Sigmoid colon (tissue), 3 donors: Measurements from ENCODE around the gene GBP5.

ENCODE experiments used
- POLR2A ChIP-seq, 2 donors: fragments of 450-650 bp; IDR thresholded peaks; one replicate each; pipeline ENCODE4 v1.6.1; 2016; ENCODE audit warnings: antibody characterized with exemption in 2 of 2, mild to moderate bottlenecking in 2 of 2, moderate library complexity in 2 of 2
- TF ChIP-seq, protein P1 (sequence below), 4 experiments: fragments of 450-650 bp in 3 of 4; fragments of 200-600 bp in 1 of 4; IDR thresholded peaks; one replicate each; pipeline ENCODE4 v1.5.1; 2016 to 2019; ENCODE audit warnings: antibody characterized with exemption in 4 of 4, mild to moderate bottlenecking in 3 of 4, moderate library complexity in 2 of 4

DNA sequence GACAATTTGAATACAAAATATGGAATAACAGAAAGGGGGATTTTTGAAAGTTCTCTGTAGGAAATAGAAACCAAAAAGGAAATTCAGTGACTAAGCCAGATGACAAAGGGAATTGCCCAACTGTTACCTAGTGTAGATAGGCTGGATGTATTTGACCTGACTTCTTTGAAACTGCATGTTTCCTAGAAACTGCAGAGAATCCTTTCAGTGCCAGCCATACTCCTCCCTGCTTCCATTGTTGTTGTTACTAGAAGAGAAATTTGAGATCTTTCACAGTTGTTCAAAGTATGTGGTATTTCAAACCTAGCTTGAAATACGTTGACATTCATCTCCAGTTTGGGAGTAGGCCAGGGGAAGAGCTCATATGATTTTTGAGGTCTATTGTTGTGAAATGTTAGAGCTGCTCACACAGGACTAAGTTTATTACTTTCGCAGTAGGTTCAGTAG, 1.8 kb upstream of the GBP5 start:
- no peak for TF ChIP-seq POLR2A (IDR thresholded peaks at IDR 0.05)
- TF ChIP-seq, protein P1, sequence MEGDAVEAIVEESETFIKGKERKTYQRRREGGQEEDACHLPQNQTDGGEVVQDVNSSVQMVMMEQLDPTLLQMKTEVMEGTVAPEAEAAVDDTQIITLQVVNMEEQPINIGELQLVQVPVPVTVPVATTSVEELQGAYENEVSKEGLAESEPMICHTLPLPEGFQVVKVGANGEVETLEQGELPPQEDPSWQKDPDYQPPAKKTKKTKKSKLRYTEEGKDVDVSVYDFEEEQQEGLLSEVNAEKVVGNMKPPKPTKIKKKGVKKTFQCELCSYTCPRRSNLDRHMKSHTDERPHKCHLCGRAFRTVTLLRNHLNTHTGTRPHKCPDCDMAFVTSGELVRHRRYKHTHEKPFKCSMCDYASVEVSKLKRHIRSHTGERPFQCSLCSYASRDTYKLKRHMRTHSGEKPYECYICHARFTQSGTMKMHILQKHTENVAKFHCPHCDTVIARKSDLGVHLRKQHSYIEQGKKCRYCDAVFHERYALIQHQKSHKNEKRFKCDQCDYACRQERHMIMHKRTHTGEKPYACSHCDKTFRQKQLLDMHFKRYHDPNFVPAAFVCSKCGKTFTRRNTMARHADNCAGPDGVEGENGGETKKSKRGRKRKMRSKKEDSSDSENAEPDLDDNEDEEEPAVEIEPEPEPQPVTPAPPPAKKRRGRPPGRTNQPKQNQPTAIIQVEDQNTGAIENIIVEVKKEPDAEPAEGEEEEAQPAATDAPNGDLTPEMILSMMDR (IDR thresholded peaks at IDR 0.05): no peak
